NCI-H1092 treated with DMSO at 0.1 percent for 48 hours (cell line): ENCODE results near the gene FAT1.
A peak's percentile ranks its signal among the peaks of the same experiment; 100 is the strongest.

Experiments
- DNase-seq: peaks from one replicate; lab custom pipeline; 2025; lab: John Stamatoyannopoulos, UW

FAT1 gene

GRCh38 chr4:186569533-186570192 is 154.0 kb downstream of the FAT1 start:
- no peak for DNase-seq

- DNase-seq = no peak
Measured at GRCh38 chr4:186566068-186566467, 157.6 kb downstream of the FAT1 start.

GRCh38 chr4:186563761-186564160 is 159.9 kb downstream of the FAT1 start:
- DNase-seq = no peak

GRCh38 chr4:186561748-186562147 is 161.9 kb downstream of the FAT1 start:
- DNase-seq = no peak

DNA sequence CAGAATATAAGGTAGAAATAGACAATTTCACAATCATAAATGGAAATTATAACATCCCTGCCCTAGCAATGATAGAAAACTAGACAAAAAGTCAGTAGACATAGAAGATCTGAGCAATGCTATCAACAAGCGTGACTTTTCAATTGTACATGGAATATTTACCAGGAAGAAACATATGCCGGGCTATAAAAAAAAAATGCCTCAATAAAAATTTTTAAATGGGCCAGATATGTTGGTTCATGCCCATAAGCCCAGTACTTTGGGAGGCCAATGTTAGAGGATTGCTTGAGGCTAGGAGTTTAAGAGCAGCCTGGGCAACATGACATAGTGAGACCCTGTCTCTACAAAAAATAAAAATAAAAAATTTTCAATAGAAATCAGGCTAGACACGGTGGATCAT is 163.0 kb downstream of the FAT1 start:
- DNase-seq = no peak

DNA sequence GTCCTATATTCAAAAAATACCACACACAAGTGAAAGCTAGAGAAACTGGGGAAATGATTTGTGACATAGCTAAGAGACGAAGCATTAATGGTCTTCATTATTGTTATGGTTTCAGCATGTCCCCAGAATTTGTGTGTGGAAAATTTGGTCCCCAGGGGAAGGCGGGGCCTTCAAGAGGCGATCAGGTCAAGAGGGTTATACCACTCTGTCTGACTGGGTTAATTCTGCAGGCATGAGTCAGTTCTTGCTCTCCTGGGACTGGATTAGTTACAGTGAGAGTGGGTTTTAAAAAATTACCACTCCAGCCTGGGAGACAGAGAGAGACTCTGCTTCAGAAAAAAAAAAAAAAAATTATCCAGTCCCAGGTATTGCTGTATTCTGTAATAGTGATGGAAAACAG is 166.2 kb downstream of the FAT1 start:
- peak; percentile 32 for DNase-seq

DNA sequence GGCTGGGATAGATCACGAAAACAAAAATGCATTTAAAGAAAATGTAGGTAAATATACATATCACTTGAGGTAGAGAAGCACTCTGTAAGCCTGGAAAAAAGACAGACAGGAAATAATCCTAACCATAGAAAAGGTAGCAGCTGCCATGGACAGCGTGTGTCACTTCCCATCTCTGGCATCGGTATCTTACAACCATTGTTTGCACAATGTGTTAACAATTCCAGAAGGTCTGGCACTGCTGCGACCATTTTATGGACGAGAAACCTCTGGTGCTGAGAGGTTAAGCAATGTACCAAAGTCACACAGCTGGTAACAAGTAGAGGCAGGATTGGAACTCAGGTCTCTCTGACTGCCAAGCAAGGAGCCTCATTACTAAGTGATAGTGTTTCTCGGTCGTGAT is 166.6 kb downstream of the FAT1 start:
- DNase-seq = peak; percentile 5

GRCh38 chr4:186554914-186555827 is 168.5 kb downstream of the FAT1 start, which contains the start of gene MTNR1A:
TSS of gene MTNR1A (minus strand) at chr4:186555567. CDS start at chr4:186555365, 202 bp downstream.
- DNase-seq = peak; percentile 22

DNA sequence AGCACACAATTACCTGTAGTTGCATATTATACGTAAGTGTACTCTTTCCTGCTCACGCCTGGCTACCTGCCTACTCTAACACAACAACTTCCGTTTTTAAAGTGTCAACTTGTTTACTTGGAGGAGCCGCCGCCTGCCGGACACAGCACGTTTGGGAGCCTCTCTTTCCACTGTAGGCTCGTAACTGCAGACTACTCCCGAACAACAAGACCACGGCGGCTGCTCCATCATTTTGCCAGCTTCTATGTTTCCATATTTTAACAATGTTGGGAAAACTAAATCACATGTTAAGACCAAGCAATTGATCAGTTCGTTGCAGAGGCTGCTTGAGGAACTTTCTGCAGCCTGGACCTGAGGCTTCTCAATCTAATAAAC is 169.1 kb downstream of the FAT1 start:
- DNase-seq = peak; percentile 61

DNA sequence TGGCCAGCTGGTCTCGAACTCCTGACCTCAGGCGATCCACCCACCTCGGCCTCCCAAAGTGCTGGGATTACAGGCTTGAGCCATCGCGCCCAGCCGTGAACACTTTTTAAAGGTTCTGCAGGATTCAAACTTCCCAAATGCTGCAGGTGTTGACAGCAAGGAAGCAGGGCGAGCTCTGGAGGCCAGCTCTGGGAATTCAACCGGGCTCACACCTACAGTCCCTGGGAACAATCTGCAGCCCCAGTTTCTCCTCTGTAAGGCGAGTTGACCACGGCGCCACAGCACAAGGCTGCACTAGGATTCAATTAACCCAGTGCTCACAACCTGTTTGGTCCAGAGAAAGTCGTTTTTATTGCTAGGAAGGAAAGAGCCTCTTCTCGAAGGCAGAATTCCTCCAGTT is 169.9 kb downstream of the FAT1 start:
- DNase-seq = no peak

DNA sequence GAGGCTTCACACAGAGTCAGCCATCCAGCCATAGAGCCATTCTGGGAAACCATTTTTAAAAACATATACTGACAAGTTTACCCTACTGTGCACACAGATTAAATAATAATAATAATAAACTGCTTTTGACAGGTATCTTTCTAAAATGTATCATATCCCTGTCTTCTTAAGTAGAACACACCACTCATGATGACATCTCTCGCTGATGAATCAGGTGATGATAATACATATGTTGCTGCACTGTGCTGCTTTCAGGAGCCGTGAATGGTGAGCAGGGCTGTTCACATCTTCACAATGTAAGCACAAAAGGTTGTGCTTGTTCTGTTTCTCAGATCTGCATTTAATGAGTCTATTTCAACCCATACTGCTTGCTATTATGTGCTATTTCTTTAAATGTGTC is 171.8 kb downstream of the FAT1 start:
- no peak for DNase-seq

GRCh38 chr4:186545436-186545835 is 178.2 kb downstream of the FAT1 start:
- DNase-seq = no peak

DNA sequence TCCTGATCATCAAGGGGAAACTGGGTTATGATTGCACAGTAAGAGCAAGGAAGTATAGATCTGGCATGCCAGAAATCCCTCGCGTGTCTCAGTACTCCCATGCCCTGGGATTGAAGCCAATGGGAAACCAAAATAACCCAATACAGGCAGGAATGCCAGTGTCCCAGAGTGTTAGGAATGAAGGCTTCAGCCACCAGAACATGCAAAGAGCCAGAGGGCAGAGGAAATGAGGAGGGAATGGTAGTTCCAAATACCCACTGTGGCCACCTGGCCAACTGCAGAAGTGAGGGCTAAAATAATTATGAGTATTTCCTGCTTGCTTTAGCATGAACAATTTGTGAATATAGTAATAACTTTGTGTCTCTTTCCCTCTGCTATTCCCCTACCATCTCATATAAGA is 180.4 kb downstream of the FAT1 start:
- DNase-seq = no peak

- no peak for DNase-seq
Measured at GRCh38 chr4:186541801-186542200, 181.9 kb downstream of the FAT1 start.

DNA sequence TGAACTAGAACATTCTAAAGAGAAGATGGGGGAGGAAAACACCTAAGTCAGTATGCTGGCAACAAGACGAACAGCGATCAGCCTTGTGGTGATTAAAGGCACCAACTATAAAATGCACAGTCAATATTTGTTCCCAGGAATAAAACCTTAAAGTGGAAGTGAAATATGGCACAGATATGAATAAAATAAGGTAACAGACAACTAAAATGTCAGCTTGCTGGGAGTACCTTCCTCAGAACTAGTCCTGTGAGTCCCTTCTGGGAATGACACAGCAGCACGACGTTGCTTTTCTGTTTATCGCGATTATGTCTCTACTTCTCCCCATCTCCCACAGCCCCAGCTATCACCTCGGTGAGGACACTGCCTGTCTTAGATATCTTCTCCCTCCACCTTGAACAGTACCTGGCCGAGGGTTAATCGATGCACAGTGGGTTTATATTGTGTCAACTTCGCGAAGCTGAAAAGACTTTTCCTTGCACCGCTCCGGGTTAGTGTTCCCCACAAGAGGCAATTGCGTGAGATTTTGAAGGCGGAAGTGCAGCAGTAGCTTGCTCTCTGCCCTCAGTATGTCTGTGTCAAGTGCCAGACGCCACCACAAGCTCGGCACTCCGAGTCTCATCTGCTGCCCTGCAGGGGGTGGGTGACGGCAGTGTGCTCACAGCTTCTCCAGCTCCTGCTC is 185.7 kb downstream of the FAT1 start:
- DNase-seq = no peak
